HepG2 (cell line): ENCODE data around the gene ATXN7L3. TPM values are rescaled to one million over a fixed set of nuclear protein-coding genes. Genes with fewer than 3 reads are reported as not detected.

ENCODE experiments used
- ATF7-NPFF ChIP-seq: sonication (generic); formaldehyde crosslinking; IDR thresholded peaks from 2 replicates; pipeline ENCODE4 v1.8.1; 2023; ENCODE audit warnings: mild to moderate bottlenecking, low read depth, missing genetic modification reagents, moderate library complexity
- ELF3 ChIP-seq: IDR thresholded peaks from 2 replicates; pipeline ENCODE4 v1.6.1; 2016; ENCODE audit warnings: missing genetic modification reagents, missing compliant biosample characterization
- ELF4 ChIP-seq: sonication (generic); formaldehyde crosslinking; IDR thresholded peaks from 2 replicates; pipeline ENCODE4 v1.5.0; 2020; ENCODE audit warnings: missing genetic modification reagents, mild to moderate bottlenecking, moderate library complexity, borderline replicate concordance
- FOSL1 ChIP-seq: sonication (generic); formaldehyde crosslinking; IDR thresholded peaks from 2 replicates; pipeline ENCODE4 v1.9.0; 2021; ENCODE audit warnings: missing genetic modification reagents, borderline replicate concordance
- GTF2F1 ChIP-seq: fragments of 150-350 bp; IDR thresholded peaks from 2 replicates; pipeline ENCODE4 v1.6.1; 2014; ENCODE audit warnings: low read length
- HOXA7 ChIP-seq: sonication (generic); formaldehyde crosslinking; IDR thresholded peaks from 2 replicates; pipeline ENCODE4 v1.8.1; 2022; ENCODE audit warnings: mild to moderate bottlenecking, missing genetic modification reagents, moderate library complexity
- SRY ChIP-seq: sonication (generic); formaldehyde crosslinking; IDR thresholded peaks from 2 replicates; pipeline ENCODE4 v1.8.0; 2022; ENCODE audit warnings: mild to moderate bottlenecking, missing genetic modification reagents
- TSC22D2 ChIP-seq: sonication (generic); formaldehyde crosslinking; IDR thresholded peaks from 2 replicates; pipeline ENCODE4 v1.5.1; 2020; ENCODE audit warnings: missing genetic modification reagents, mild to moderate bottlenecking, borderline replicate concordance
- ZNF160 ChIP-seq: sonication (generic); formaldehyde crosslinking; IDR thresholded peaks from 2 replicates; pipeline ENCODE4 v1.8.0; 2022; ENCODE audit warnings: mild to moderate bottlenecking, inconsistent platforms, missing genetic modification reagents
- ZNF3 ChIP-seq: IDR thresholded peaks from 2 replicates; pipeline ENCODE4 v1.7.0; 2017; ENCODE audit warnings: inconsistent platforms
- ZNF496 ChIP-seq: sonication (generic); formaldehyde crosslinking; IDR thresholded peaks from 2 replicates; pipeline ENCODE4 v1.8.1; 2023; ENCODE audit warnings: mild to moderate bottlenecking, moderate library complexity, missing genetic modification reagents; ENCODE audit not compliant: insufficient replicate concordance
- ZNF670 ChIP-seq: sonication (generic); formaldehyde crosslinking; IDR thresholded peaks from 2 replicates; pipeline ENCODE4 v1.8.0; 2022; ENCODE audit warnings: mild to moderate bottlenecking, missing genetic modification reagents, borderline replicate concordance
- ZSCAN29 ChIP-seq: sonication (generic); formaldehyde crosslinking; conservative IDR thresholded peaks from 2 replicates; pipeline ENCODE4 v1.4.0; 2020; ENCODE audit warnings: mild to moderate bottlenecking, missing genetic modification reagents
- polyA plus RNA-seq, 8 experiments: library from polyadenylated mRNA; depleted of rRNA in 3 of 8; stranded (reverse) in 7 of 8; unstranded in 1 of 8; fragments of >200 nt; fragmentation: Illumina TruSeq in 4 of 8; extraction: Trizol in 4 of 8; gene quantifications; 2 replicates each; pipeline versions ENCODE4 v1.2.1 to v1.2.3, GENCODE V29; 2011 to 2016; ENCODE audit warnings: low read depth in 4 of 8, missing spikeins in 1 of 8, mixed read lengths in 1 of 8; ENCODE audit not compliant: insufficient read depth in 1 of 8
- total RNA-seq, 5 experiments: library from RNA; depleted of rRNA; stranded (reverse); fragments of >200 nt; fragmentation: Illumina TruSeq; extraction: Trizol; gene quantifications; 2 replicates each; pipeline ENCODE4 v1.2.3, GENCODE V29; 2016; ENCODE audit warnings: low read depth in 1 of 5
- TF ChIP-seq, protein P1 (sequence below): sonication (generic); formaldehyde crosslinking; IDR thresholded peaks from 2 replicates; pipeline ENCODE4 v1.4.0; 2020; ENCODE audit warnings: mild to moderate bottlenecking, missing genetic modification reagents
- TF ChIP-seq, protein P2 (sequence below): sonication (generic); formaldehyde crosslinking; IDR thresholded peaks from 2 replicates; pipeline ENCODE4 v1.4.0; 2020; ENCODE audit warnings: mild to moderate bottlenecking, missing genetic modification reagents, borderline replicate concordance
- TF ChIP-seq, protein P3 (sequence below): sonication (generic); formaldehyde crosslinking; IDR thresholded peaks from 2 replicates; pipeline ENCODE4 v1.4.0; 2020; ENCODE audit warnings: mild to moderate bottlenecking, low read depth, missing genetic modification reagents

ATXN7L3 gene
- total and polyA plus RNA-seq, 2 of the 13 experiments (the other 11 are each of a cell fraction or from before 2014, with no cell fraction given): 44.5 to 59.1 TPM

DNA sequence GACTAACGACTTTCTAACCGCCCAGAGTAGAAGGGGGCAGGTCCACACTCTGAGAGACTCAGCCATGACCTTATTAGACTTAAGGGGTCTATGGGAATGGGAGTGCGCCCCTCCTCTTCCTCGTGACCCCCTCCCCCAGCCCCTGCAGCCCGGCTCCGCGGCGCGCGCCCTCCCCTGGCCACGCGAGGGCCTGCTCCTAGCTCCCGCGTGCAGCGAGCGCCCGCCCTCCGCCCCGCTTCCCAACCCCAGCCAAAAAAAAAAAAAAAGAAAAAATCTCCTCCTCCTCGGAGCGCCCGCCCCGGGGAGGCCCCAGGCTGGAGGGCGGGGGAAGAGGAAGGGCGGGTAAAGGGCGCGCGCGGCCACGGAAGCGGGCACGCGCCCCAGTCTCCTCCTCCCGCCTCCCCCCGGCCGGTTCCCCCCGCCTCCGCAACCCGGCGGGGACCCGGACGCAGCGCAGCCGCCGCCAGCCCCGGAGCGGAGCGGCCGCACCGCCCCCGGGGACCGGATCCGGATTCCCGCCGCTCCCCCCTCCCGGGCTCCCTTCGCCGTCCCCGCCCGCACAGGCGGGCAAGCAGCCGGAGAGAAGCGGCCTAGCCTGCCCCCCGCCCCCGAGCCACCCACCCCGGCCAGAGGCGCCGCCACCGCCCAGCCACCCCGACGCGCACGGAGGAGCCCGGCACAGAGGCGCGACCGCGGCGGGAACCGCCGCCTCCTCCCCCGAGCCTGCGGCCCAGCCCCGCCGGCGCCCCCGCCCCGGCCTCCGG lies 18.8 kb upstream of the ATXN7L3 start (continued):
- TF ChIP-seq ELF4 (no peak), ZNF670 (peak; percentile 61; the same call in 1 of the 2 replicates), HOXA7 (CRISPR knock-in tag) (no peak), ELF3 (CRISPR knock-in tag) (peak; percentile 68), ZNF496 (no peak), SRY (CRISPR knock-in tag) (no peak), ZNF3 (CRISPR knock-in tag) (no peak), ZNF160 (CRISPR knock-in tag) (no peak), GTF2F1 (no peak), TSC22D2 (CRISPR knock-in tag) (no peak), FOSL1 (CRISPR knock-in tag) (no peak), ATF7-NPFF (CRISPR knock-in tag) (no peak), ZSCAN29 (CRISPR knock-in tag) (no peak)
- TF ChIP-seq, protein P1, sequence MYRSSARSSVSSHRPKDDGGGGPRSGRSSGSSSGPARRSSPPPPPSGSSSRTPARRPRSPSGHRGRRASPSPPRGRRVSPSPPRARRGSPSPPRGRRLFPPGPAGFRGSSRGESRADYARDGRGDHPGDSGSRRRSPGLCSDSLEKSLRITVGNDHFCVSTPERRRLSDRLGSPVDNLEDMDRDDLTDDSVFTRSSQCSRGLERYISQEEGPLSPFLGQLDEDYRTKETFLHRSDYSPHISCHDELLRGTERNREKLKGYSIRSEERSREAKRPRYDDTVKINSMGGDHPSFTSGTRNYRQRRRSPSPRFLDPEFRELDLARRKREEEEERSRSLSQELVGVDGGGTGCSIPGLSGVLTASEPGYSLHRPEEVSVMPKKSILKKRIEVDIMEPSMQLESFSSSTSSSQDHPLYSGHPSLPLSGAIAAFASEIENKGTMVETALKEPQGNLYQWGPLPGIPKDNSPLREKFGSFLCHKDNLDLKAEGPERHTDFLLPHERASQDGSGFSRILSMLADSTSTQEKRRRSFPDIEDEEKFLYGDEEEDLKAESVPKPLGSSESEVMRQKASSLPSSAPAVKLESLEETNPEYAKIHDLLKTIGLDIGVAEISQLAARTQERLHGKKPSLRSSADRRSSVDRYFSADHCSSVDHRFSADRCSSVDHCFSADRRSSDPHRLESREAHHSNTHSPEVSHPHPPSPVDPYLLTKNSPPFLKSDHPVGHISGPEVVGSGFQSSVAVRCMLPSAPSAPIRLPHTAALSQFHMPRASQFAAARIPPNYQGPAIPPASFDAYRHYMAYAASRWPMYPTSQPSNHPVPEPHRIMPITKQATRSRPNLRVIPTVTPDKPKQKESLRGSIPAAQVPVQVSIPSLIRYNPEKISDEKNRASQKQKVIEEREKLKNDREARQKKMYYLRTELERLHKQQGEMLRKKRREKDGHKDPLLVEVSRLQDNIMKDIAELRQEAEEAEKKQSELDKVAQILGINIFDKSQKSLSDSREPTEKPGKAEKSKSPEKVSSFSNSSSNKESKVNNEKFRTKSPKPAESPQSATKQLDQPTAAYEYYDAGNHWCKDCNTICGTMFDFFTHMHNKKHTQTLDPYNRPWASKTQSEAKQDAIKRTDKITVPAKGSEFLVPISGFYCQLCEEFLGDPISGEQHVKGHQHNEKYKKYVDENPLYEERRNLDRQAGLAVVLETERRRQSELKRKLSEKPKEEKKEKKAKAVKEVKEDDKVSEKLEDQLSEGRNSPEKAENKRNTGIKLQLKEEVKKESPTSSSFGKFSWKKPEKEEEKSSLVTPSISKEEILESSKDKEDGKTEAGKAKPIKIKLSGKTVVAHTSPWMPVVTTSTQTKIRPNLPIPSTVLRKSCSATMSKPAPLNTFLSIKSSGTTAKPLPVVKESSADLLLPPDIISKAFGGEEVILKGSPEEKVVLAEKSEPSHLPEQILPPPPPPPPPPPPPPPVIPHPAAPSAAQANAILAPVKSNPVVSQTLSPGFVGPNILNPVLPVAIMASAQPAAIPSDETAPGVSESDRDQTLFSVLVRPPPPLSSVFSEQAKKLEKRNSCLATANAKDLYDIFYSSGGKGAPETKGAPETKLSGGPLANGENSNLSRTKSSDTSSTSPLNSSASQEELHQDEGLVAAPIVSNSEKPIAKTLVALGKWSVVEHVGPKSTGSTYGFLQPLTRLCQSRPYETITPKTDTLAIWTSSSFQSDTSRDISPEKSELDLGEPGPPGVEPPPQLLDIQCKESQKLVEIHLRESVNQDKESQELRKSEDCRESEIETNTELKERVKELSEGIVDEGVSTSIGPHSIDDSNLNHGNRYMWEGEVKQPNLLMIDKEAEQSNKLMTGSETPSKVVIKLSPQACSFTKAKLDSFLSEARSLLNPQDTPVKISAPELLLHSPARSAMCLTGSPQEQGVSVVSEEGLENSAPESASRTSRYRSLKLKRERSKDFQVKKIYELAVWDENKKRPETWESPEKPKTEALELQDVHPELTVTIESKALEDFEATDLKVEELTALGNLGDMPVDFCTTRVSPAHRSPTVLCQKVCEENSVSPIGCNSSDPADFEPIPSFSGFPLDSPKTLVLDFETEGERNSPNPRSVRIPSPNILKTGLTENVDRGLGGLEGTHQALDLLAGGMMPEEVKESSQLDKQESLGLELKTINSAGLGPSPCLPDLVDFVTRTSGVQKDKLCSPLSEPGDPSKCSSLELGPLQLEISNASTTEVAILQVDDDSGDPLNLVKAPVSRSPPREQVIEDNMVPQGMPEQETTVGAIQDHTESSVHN (CRISPR knock-in tag): no peak; the same call in 1 of the 2 replicates
- TF ChIP-seq, protein P2, sequence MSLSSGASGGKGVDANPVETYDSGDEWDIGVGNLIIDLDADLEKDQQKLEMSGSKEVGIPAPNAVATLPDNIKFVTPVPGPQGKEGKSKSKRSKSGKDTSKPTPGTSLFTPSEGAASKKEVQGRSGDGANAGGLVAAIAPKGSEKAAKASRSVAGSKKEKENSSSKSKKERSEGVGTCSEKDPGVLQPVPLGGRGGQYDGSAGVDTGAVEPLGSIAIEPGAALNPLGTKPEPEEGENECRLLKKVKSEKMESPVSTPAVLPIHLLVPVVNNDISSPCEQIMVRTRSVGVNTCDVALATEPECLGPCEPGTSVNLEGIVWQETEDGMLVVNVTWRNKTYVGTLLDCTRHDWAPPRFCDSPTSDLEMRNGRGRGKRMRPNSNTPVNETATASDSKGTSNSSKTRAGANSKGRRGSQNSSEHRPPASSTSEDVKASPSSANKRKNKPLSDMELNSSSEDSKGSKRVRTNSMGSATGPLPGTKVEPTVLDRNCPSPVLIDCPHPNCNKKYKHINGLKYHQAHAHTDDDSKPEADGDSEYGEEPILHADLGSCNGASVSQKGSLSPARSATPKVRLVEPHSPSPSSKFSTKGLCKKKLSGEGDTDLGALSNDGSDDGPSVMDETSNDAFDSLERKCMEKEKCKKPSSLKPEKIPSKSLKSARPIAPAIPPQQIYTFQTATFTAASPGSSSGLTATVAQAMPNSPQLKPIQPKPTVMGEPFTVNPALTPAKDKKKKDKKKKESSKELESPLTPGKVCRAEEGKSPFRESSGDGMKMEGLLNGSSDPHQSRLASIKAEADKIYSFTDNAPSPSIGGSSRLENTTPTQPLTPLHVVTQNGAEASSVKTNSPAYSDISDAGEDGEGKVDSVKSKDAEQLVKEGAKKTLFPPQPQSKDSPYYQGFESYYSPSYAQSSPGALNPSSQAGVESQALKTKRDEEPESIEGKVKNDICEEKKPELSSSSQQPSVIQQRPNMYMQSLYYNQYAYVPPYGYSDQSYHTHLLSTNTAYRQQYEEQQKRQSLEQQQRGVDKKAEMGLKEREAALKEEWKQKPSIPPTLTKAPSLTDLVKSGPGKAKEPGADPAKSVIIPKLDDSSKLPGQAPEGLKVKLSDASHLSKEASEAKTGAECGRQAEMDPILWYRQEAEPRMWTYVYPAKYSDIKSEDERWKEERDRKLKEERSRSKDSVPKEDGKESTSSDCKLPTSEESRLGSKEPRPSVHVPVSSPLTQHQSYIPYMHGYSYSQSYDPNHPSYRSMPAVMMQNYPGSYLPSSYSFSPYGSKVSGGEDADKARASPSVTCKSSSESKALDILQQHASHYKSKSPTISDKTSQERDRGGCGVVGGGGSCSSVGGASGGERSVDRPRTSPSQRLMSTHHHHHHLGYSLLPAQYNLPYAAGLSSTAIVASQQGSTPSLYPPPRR (CRISPR knock-in tag): no peak
- TF ChIP-seq, protein P3, sequence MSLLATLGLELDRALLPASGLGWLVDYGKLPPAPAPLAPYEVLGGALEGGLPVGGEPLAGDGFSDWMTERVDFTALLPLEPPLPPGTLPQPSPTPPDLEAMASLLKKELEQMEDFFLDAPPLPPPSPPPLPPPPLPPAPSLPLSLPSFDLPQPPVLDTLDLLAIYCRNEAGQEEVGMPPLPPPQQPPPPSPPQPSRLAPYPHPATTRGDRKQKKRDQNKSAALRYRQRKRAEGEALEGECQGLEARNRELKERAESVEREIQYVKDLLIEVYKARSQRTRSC (CRISPR knock-in tag): no peak
